Kidney epithelial cell (primary cell): Measurements from ENCODE around the gene FAM156B. TPM values are rescaled to one million over a fixed set of nuclear protein-coding genes. Genes with fewer than 3 reads are reported as not detected.
"Not testable (repeated sequence)": the region's sequence is repeated elsewhere in the genome, so short reads cannot be mapped to it uniquely, and the experiment has no call there.

Experiments used
- DNase-seq: peaks from one replicate; pipeline ENCODE4 v3.0.0-alpha.2; 2010; ENCODE audit warnings: low read depth
- H3K27me3 ChIP-seq: 2 replicates; pipeline ENCODE4 v1.6.0; 2011; ENCODE audit warnings: low read length; ENCODE audit not compliant: control insufficient read depth, insufficient read depth
- H3K36me3 ChIP-seq: 2 replicates; pipeline ENCODE4 v1.5.1; 2011; ENCODE audit warnings: low read length; ENCODE audit not compliant: control insufficient read depth, insufficient read depth
- H3K4me3 ChIP-seq: 2 replicates; pipeline ENCODE4 v1.5.1; 2011; ENCODE audit warnings: low read depth, mild to moderate bottlenecking, control low read depth, low read length
- total RNA-seq: library from RNA; depleted of rRNA; stranded (reverse); fragments of >200 nt; gene quantifications from 2 replicates; pipeline ENCODE4 v1.2.3, GENCODE V29; 2015
- TF ChIP-seq, protein P1 (sequence below): IDR thresholded peaks from 2 replicates; pipeline ENCODE4 v1.5.1; 2011; ENCODE audit warnings: mild to moderate bottlenecking, moderate library complexity, low read length, control low read depth, inconsistent platforms; ENCODE audit not compliant: insufficient read depth, poor library complexity, severe bottlenecking

Gene FAM156B
- total RNA-seq, 1 donor from 2014 or later, result 13.1 TPM

DNA sequence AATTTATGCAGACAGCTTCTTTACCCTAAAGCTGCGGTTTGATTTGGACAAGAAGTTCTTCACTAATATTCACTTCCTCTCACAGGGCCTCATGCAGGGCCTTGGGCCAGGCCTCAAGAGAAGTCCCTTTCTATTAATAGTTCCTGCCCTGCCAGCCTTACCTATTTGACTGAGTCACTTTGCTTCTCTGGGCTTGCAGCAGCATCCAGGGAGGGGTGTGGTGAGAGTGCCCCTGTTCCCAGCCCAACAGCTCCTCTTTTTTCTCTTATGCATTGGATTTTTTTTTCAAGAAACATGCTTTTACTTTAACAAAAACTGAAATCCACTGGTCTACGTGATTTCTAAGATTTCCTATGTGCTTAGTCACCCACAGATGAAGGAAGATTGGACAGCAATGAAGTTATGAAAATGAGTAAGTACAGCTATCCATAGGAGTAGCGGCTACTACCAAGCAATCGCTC, 26.7 kb downstream of the FAM156B start:
- DNase-seq, result no peak
- Histone ChIP-seq H3K27me3 (no peaks in the 10 kb centered on the region), H3K4me3 (no peak overlapping the region)

DNA sequence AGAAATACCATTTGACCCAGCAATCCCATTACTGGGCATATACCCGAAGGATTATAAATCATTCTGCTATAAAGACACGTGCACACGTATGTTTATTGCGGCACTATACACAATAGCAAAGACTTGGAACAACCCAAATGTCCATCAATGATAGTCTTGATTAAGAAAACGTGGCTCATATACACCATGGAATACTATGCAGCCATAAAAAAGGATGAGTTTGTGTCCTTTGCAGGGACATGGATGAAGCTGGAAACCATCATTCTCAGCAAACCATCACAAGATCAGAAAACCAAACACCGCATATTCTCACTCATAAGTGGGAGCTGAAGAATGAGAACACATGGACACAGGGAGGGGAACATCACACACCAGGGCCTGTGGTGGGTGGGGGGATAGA, 33.1 kb downstream of the FAM156B start:
- H3K36me3 ChIP-seq, H3K4me3 ChIP-seq, DNase-seq, H3K27me3 ChIP-seq: not testable (repeated sequence)

More for the DNA sequence above, 26.7 kb downstream of the FAM156B start:
- H3K36me3 ChIP-seq, result no peaks in the 10 kb centered on the region
- TF ChIP-seq, protein P1, sequence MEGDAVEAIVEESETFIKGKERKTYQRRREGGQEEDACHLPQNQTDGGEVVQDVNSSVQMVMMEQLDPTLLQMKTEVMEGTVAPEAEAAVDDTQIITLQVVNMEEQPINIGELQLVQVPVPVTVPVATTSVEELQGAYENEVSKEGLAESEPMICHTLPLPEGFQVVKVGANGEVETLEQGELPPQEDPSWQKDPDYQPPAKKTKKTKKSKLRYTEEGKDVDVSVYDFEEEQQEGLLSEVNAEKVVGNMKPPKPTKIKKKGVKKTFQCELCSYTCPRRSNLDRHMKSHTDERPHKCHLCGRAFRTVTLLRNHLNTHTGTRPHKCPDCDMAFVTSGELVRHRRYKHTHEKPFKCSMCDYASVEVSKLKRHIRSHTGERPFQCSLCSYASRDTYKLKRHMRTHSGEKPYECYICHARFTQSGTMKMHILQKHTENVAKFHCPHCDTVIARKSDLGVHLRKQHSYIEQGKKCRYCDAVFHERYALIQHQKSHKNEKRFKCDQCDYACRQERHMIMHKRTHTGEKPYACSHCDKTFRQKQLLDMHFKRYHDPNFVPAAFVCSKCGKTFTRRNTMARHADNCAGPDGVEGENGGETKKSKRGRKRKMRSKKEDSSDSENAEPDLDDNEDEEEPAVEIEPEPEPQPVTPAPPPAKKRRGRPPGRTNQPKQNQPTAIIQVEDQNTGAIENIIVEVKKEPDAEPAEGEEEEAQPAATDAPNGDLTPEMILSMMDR, result no peak

DNA sequence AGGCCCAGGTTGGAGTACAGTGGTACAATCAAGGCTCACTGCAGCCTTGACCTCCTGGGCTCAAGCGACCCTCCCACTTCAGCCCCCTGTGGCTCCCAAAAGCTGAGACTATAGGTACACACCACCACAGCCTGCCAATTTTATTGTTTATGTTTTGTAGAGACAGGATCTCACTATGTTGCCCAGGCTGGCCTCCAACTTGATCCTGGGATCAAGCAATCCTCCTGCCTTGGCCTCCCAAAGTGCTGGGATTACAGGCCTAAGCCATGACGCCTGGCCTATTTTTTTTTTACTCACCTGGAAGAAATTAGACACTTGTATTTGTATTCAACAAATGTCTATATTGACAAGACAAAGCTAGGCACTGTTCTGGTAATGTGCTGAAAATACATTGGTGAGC, 36.1 kb downstream of the FAM156B start:
- TF ChIP-seq, protein P1, result no peak
- no peak for DNase-seq
- H3K4me3 ChIP-seq, result no peak overlapping the region
- no peaks in the 10 kb centered on the region for H3K27me3 ChIP-seq
- H3K36me3 ChIP-seq, result no peaks in the 10 kb centered on the region

DNA sequence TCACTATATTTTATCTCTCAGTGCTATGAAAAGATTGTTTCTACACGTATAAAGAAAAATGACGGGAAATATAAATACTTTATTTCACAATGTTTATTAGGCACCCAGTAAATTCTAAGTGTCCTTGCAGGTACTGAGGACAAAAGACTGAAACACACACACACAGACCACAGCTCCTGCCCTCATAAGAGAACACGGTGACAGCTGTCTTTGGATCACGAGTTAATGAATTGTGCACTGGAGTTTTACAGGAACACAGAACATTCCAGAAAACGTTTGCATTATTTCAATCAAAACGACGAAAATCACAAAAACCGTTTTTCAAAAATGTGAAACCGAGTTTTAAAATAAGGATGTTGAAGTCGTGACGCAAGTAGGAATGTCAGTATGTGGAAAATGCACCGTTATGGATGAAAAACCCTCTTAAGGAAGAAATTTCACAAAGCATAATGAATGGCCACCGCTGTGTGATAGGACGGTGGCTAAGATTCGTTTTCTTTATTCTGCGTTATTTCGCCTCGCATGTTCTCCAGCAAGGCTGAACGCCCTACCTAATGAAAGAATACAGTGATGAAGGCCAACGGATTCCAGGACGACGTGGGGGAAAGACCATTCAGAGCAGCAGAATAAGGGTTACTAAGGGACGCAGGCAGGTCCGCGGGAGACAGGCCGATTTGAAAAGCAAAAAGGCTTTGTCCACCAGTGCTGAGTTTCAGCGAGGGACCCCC, 37.0 kb downstream of the FAM156B start:
- H3K4me3 ChIP-seq, result peak overlapping the region; percentile 27
- DNase-seq, result no peak
- TF ChIP-seq, protein P1, result no peak
- H3K27me3 ChIP-seq, result no peaks in the 10 kb centered on the region
- no peaks in the 10 kb centered on the region for H3K36me3 ChIP-seq

DNA sequence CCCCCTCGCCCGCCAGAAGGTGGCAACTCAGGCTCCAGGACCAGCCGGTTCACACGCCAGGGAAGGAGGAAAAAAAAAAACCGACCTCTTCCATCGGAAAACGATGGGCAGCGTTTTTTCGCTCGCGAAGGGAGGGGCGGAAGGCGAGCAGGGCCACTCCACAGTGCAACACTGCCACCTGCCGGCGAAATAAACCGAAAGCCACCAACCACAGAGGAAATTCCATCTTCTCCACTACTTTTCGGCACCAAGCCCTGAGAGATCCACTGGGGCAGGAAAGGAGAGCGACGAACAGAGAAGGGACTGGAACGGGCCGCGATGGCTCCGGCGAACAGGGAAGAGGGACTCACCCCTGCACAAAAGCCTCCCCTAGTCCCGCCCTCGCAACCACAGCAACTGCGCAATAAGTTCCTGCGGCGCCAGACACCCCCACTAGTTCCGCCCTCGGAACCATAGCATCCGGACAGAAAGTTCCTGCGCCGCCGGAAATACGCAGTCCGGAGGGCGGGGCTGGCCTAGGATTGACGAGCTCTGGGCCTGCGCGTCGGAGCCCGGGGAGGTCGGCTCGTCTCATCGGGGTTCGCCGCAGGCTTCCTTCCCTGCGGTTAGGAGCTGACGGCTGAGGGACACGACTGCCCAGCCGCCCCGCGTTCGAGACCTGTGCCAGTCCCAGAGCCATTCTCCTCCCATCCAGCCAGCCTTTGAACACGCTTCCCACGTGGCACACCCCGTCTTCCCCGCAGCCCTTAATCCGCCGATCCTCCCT, 37.8 kb downstream of the FAM156B start:
- H3K27me3 ChIP-seq, result no peaks in the 10 kb centered on the region
- TF ChIP-seq, protein P1, result peak; percentile 71
- no peak for DNase-seq
- peak overlapping the region; percentile 57 for H3K4me3 ChIP-seq
- no peaks in the 10 kb centered on the region for H3K36me3 ChIP-seq

DNA sequence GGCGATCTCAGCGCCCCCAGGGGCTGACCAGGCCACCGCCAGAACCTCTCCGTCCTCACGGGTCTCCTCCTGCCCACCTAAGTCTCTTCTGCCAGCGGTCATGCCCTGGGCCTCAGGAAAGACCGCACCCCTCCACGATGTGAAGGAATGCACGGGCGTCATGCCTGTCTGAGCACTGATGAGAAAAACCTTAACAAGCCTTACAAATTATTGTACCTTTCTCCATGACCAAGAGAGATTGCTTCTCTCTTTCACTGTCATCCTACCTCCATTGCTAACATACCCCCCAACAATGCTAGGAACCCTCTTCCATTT, 38.3 kb downstream of the FAM156B start:
- not testable (repeated sequence) for DNase-seq, H3K27me3 ChIP-seq, H3K36me3 ChIP-seq
- peak overlapping the region; percentile 57 for H3K4me3 ChIP-seq

DNA sequence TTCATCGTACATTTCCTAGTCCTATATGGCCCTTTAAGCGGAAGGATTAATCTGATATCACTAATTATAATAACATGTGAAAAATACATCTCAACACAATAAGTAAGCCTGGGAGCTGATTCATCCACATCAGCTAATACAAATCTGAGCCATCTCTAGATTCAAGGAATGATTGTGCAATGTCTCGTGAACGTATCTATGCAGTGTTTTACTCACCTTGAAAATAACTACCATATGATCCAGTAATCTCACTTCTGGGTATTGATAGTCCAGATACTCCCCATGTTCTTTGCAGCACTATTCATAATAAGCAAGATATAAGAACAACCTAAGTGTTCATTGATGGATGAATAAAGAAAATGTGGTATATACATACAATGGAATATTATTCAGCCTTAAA, 43.6 kb downstream of the FAM156B start:
- H3K4me3 ChIP-seq, DNase-seq, H3K27me3 ChIP-seq, H3K36me3 ChIP-seq: not testable (repeated sequence)

DNA sequence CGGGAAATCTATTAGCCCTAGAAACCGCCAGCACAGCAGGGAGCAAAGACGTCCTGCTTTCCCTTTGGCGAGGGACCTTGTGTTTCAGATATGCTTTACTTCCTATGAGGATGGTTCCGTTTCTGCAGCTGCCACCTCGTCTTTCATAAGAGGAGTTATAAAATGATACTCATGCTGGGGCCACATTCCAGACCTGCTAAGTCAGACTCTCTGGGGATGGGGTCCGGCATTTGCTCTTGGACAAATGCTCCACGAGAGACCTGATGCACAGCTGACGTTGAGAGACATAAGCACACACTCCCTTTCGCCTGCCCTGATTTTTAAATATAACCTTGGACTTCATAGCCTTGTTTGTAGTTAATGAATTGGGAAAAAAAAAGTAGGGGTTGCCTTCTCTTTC, 44.6 kb downstream of the FAM156B start:
- not testable (repeated sequence) for DNase-seq, H3K27me3 ChIP-seq, H3K4me3 ChIP-seq, H3K36me3 ChIP-seq

DNA sequence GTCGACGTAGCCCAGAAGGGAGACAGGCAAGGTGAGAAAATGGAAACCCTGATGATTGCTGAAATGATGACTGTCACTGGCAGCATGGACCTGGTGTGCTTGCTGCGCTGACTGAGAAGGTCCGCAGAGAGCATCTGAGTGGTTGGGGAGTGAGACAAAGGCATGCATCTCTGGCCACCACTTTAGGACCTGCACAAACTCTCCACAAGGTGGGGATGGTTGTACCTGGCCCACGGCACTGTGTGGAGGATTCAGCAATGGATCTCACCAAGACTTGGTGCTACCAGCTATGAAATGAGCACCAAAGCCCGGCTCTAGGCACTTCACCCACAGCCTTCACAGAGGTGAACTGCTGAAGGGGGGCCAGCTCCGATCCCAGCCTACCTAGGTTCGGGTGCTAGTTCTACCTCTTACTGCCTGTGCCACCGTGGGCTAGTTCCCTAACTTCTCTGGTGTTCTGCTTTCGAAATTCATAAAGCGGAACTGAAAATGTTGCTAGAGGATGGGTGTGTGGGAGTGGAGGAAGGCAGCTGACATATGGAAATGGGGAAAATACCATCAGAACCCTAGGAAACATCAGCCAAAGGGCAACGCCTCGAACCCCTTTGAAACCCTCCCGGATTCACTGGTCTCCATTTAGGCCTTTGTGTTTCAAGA, 48.8 kb downstream of the FAM156B start:
- not testable (repeated sequence) for H3K4me3 ChIP-seq, H3K27me3 ChIP-seq, H3K36me3 ChIP-seq, DNase-seq

DNA sequence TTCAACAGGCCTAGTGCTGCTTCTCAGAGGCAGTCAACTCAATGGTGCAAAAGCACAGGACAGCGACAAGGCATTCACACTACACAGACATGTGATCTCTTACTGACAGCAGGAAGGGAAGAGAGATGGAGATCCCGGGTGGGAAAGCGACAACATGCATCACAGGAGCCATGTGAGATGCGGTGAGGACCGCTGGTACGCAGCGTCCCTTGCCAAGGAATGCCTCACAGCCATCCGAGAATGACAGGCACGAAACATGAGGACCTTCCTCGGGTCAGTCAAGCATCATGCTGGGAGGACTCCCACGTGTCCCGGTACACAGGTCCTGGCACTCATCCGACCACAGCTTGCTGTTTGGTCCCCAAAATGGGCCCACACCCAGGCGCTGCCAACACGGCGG, 50.4 kb downstream of the FAM156B start:
- H3K4me3 ChIP-seq, H3K36me3 ChIP-seq, DNase-seq, H3K27me3 ChIP-seq: not testable (repeated sequence)
